Aorta (tissue), 5 donors: Measurements from ENCODE around the gene DNA2. TPM values are rescaled to one million over a fixed set of nuclear protein-coding genes. Genes with fewer than 3 reads are reported as not detected.
"Not testable (repeated sequence)": the region's sequence is repeated elsewhere in the genome, so short reads cannot be mapped to it uniquely, and the experiment has no call there.

ENCODE experiments used
- ATAC-seq: fragments of 200-7000 bp; cut with Tn5 transposase; one replicate; pipeline ENCODE4 v1.9.1; 2022; ENCODE audit warnings: moderate library complexity; ENCODE audit not compliant: low FRiP score
- DNase-seq, 2 donors: peaks; one replicate each; pipeline ENCODE4 v3.0.0-alpha.2; 2020
- H3K27ac ChIP-seq, 2 donors: one replicate each; pipeline ENCODE4 v1.5.1; 2013; ENCODE audit warnings: low read length in 2 of 2, mild to moderate bottlenecking in 2 of 2, moderate library complexity in 2 of 2, control low read depth in 1 of 2, inconsistent platforms in 1 of 2, low read depth in 1 of 2
- H3K27me3 ChIP-seq, 2 donors: one replicate each; pipeline ENCODE4 v1.6.1; 2013; ENCODE audit warnings: control low read depth in 1 of 2, low read length in 1 of 2, mild to moderate bottlenecking in 1 of 2, moderate library complexity in 1 of 2; ENCODE audit not compliant: insufficient read depth in 2 of 2, control insufficient read depth in 1 of 2
- H3K36me3 ChIP-seq, 2 donors: one replicate each; pipeline ENCODE4 v1.6.1; 2013; ENCODE audit warnings: control low read depth in 1 of 2, low read length in 1 of 2, mild to moderate bottlenecking in 1 of 2; ENCODE audit not compliant: insufficient read depth in 2 of 2, control insufficient read depth in 1 of 2
- H3K4me1 ChIP-seq, 2 donors: one replicate each; pipeline ENCODE4 v1.6.1; 2013; ENCODE audit warnings: low read length in 2 of 2, control low read depth in 1 of 2, mild to moderate bottlenecking in 1 of 2, moderate library complexity in 1 of 2; ENCODE audit not compliant: insufficient read depth in 2 of 2, control insufficient read depth in 1 of 2
- H3K4me3 ChIP-seq, 2 donors: one replicate each; pipeline ENCODE4 v1.5.1; 2013; ENCODE audit warnings: low read length in 2 of 2, control low read depth in 1 of 2, mild to moderate bottlenecking in 1 of 2
- H3K9me3 ChIP-seq: one replicate; pipeline ENCODE4 v1.6.1; 2013; ENCODE audit warnings: mild to moderate bottlenecking, low read length; ENCODE audit not compliant: control insufficient read depth
- WGBS, 2 donors: extraction: QIAGEN DNeasy Blood & Tissue Kit; methylation state at CpG; one replicate each; pipeline ENCODE4 v1.1.7; 2013; 5-methylcytosine and 5-hydroxymethylcytosine counted together
- intact Hi-C, 2 donors: fragments of 100-400 bp; cut with DNase I; formaldehyde crosslinking; loops; one replicate each; pipeline versions ENCODE4 v1.14.2 to v1.15.0; 2022
- polyA plus RNA-seq, 2 donors: library from polyadenylated mRNA; stranded (reverse); fragments of 200-250 nt; gene quantifications; one replicate each; pipeline ENCODE4 v1.2.3, GENCODE V29; 2013
- total RNA-seq, 2 donors: library from RNA; stranded (reverse); fragmentation: NEBNext Ultra II Directional; extraction: Animal tissue kit (Norgen Biotek cat#: 25700); gene quantifications; one replicate each; pipeline ENCODE4 v1.2.1, GENCODE V29; 2021
- donor health status: healthy with polysubstance abuse.
- donor health status: Bipolar disorder and iron deficiency.
- donor health status: DM: no; HTN: no; CAD: no.
- donor health status: DM: no; HTN: no; CAD: no.
- donor health status: DM: yes; HTN: yes; CAD: no.

Gene DNA2
- total and polyA plus RNA-seq, 4 donors = 0.64 to 5.9 (median 3.2) TPM

DNA sequence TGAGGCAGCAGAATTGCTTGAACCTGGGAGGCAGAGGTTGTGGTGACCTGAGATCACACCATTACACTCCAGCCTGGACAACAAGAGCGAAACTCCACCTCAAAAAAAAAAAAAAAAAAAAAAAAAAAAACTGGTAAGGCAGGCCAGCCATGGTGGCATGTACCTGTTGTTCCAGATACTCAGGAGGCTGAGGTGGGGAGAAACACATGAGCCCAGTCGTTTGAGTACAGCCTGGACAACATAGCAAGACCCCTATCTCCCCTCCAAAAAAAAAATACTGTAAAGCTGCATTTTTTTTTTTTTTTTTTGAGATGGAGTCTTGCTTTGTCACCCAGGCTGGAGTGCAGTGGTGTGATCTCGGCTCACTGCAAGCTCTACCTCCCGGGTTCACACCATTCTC, 7.0 kb downstream of the DNA2 start:
- H3K36me3 ChIP-seq, H3K4me3 ChIP-seq, ATAC-seq, DNase-seq, H3K4me1 ChIP-seq, intact Hi-C loops, H3K27ac ChIP-seq, H3K9me3 ChIP-seq, H3K27me3 ChIP-seq: not testable (repeated sequence)
- 93 to 94% methylated on average over 4 of the region's 4 CpGs for WGBS, 2 donors

DNA sequence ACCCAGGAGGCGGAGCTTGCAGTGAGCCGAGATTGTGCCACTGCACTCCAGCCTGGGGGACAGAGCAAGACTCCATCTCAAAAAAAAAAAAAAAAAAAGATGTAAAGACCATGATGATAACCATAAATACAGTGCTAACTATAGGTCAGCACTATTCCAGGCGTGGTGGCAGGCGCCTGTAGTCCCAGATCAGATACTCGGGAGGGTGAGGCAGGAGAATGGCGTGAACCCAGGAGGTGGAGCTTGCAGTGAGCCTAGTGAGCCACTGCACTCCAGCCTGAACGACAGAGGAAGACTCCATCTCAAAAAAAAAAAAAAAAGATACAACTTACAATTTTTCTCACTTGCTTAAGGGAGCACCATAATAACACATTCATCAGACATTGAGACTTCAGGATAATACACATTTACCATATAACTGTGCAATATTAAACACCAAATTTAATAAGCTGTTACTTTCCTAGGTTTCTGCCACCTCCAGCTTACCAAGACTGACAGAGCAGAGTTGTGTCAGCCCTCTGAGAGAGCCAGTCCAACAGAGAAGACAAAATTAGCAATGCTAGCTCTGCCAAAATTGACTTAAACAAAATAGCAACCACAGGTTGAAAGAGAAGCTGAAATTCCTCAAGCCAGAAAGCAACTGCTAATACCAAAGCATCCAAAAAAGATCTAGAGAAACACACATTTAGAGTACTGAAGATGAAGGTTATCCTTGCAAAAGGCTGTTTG, 8.2 kb downstream of the DNA2 start:
- intact Hi-C loops = no loop called here
- no peak for ATAC-seq

DNA sequence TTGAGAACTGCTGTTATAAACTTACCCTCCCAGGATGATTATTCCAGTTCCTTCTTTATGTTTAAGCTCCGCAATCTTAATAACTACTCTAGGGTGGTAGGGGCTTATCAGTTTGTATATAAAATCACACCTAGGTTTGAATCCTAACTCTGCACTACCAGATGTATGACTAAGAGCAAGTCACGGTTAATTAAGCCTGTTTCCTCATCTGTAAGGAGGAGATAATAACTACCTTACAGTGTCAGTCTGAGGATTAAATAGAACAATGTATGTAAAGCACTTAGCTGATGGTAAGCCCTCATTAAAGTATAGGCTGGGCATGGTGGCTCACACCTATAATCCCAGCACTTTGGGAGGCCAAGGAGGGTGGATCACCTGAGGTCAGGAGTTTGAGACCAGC, 9.2 kb downstream of the DNA2 start:
- DNase-seq (no peak), ATAC-seq (no peak)
- Histone ChIP-seq H3K36me3 (no peaks in the 10 kb centered on the region), H3K4me1 (no peaks in the 10 kb centered on the region), H3K9me3 (no peaks in the 10 kb centered on the region), H3K4me3 (no peak overlapping the region), H3K27ac (no peak overlapping the region), H3K27me3 (no peaks in the 10 kb centered on the region)
- intact Hi-C loops = no loop called here
- WGBS, 2 donors = 96 to 98% methylated on average over 2 of the region's 2 CpGs

More for the DNA sequence above, 8.2 kb downstream of the DNA2 start:
- whole genome bisulfite sequencing, 2 donors = 44 to 51% methylated on average over 5 to 6 of the region's 7 CpGs
- H3K9me3 ChIP-seq = no peaks in the 10 kb centered on the region
- H3K4me3 ChIP-seq = no peak overlapping the region
- H3K4me1 ChIP-seq = no peaks in the 10 kb centered on the region
- H3K36me3 ChIP-seq = no peaks in the 10 kb centered on the region
- DNase-seq = no peak
- no peak overlapping the region for H3K27ac ChIP-seq
- no peaks in the 10 kb centered on the region for H3K27me3 ChIP-seq

DNA sequence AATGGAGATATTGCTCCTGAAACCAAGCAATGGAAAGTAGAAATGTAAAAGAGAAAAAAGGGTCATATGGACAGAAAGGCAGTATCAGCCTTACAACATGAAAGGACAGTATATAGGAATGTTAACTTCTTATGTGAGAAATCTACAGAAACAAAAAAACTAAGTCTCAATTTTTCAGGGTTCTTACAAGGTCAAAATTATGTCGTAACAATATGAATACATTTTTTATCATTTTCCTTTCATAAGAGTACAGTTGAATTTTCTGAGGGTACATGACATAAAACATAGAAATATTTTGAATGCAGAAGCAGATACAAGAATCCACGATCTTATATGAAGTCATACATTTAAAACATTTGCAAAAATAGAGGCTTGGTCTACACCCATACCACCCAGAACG, 10.7 kb downstream of the DNA2 start:
- Histone ChIP-seq H3K4me1 (no peaks in the 10 kb centered on the region), H3K9me3 (no peaks in the 10 kb centered on the region), H3K36me3 (no peaks in the 10 kb centered on the region), H3K27ac (no peak overlapping the region), H3K27me3 (no peaks in the 10 kb centered on the region), H3K4me3 (no peak overlapping the region)
- DNase-seq (no peak), ATAC-seq (no peak)
- intact Hi-C loops = no loop called here
- 90 to 94% methylated on average over 3 of the region's 3 CpGs for WGBS, 2 donors

DNA sequence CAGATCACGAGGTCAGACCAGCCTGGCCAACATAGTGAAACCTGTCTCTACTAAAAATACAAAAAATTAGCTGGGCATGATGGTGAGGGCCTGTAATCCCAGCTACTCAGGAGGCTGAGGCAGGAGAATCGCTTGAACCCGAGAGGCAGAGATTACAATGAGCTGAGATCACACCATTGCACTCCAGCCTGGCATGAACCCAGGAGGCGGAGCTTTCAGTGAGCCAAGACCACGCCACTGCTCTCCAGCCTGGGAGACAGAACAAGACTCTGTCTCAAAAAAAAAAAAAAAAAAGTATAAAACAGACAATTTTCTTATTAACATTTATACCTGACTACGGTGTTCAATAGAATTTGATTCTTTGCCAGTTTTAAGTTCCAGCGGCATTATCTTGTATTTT, 22.1 kb downstream of the DNA2 start:
- 30 to 51% methylated on average over 7 of the region's 7 CpGs for WGBS, 2 donors
- ATAC-seq, H3K4me3 ChIP-seq, H3K36me3 ChIP-seq, intact Hi-C loops, H3K27ac ChIP-seq, H3K27me3 ChIP-seq, H3K4me1 ChIP-seq, H3K9me3 ChIP-seq: not testable (repeated sequence)
- DNase-seq = peak; percentile 64 to 78

DNA sequence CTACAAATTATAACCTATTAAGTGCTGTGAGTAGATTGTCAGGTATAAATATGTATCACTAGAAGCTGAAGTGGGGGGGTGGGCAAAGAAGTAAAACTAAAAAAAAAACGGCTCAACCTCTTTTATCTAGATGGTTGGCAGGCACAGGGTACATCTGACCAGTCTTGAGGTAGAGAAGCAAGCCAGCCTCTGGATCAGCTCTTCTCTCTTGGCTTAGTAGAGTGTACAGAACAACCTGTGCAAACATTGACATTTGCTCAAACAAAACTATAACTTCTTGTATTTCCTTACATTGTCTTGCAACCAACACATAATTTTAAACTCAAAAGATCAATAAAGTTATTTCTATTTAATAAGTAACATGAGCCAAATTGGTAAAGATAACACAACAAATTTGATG, 25.6 kb downstream of the DNA2 start:
- Histone ChIP-seq H3K4me1 (no peaks in the 10 kb centered on the region), H3K4me3 (no peak overlapping the region), H3K36me3 (no peaks in the 10 kb centered on the region), H3K27ac (no peak overlapping the region), H3K27me3 (no peaks in the 10 kb centered on the region), H3K9me3 (no peaks in the 10 kb centered on the region)
- WGBS, 2 donors = 79 to 95% methylated on average over 1 of the region's 1 CpG
- ATAC-seq (no peak), DNase-seq (no peak)
- intact Hi-C loops = no loop called here

DNA sequence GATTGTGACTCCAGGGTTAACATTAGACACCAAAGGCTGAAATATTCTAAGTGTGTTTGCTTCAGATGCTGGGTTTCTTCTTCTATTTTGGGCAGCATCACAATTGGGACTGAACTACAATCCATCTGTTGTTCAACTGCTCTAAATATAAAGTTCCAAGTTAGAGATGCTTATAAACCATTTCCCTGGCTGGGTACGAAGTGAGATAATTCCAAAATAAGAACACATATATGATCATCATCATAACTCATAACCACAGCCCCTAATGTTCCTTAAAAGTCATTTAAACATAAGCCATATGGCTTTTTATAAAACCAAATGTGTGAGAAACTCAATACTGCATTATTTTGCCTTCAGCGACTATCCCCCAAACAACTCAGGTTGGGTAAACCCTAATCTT, 28.8 kb downstream of the DNA2 start:
- H3K4me1 ChIP-seq = no peaks in the 10 kb centered on the region
- H3K27ac ChIP-seq = no peak overlapping the region
- ATAC-seq (no peak), DNase-seq (no peak)
- 89 to 90% methylated on average over 2 of the region's 2 CpGs for WGBS, 2 donors
- no peaks in the 10 kb centered on the region for H3K36me3 ChIP-seq
- H3K4me3 ChIP-seq = no peak overlapping the region
- no peaks in the 10 kb centered on the region for H3K9me3 ChIP-seq
- H3K27me3 ChIP-seq = no peaks in the 10 kb centered on the region
- intact Hi-C loops = no loop called here

DNA sequence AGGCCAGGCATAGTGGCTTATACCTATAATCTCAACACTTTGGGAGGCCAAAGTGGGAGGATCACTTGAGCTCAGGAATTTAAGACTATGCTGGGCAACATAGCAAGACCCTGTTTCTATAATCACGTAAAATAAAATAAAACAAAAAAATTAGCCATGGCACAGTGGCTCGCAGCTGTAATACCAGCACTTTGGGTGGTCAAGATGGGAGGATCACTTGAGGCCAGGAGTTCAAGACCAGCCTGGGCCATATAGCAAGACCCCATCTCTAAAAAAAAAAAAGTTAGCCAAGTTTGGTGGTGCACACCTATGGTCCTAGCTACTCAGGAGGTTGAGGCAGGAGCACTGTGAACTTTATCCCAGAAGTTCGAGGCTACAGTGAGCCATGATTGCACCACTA, 30.9 kb downstream of the DNA2 start:
- intact Hi-C loops = no loop called here
- no peak overlapping the region for H3K4me3 ChIP-seq
- no peaks in the 10 kb centered on the region for H3K4me1 ChIP-seq
- H3K9me3 ChIP-seq = no peaks in the 10 kb centered on the region
- no peak overlapping the region for H3K27ac ChIP-seq
- WGBS, 2 donors = 96 to 99% methylated on average over 3 of the region's 3 CpGs
- H3K36me3 ChIP-seq = no peaks in the 10 kb centered on the region
- ATAC-seq (no peak), DNase-seq (no peak)
- H3K27me3 ChIP-seq = no peaks in the 10 kb centered on the region

DNA sequence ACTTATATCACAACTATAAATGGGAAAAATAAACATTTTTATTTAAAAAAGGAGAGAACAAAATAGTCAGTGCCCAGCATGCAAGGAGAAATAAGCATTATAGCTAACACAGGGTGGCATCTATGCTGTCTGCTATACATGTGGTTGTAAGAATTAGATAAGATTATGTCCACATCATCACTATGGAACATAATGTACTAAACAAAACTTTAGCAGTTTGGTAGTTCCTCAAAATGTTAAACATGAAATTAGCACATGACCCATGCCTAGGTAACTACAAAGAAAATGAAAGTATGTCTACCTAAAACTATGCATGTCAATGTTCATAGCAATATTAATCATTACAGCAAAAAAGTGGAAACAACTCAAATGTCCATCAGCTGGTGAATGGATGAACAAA, 36.0 kb downstream of the DNA2 start:
- intact Hi-C loops = no loop called here
- no peaks in the 10 kb centered on the region for H3K9me3 ChIP-seq
- H3K27ac ChIP-seq = no peak overlapping the region
- no peaks in the 10 kb centered on the region for H3K36me3 ChIP-seq
- DNase-seq = no peak
- H3K4me3 ChIP-seq = no peak overlapping the region
- no peaks in the 10 kb centered on the region for H3K27me3 ChIP-seq
- no peaks in the 10 kb centered on the region for H3K4me1 ChIP-seq
- no peak for ATAC-seq
